HUES64 (cell line): Measurements from ENCODE around the gene CLPTM1. TPM values are rescaled to one million over a fixed set of nuclear protein-coding genes. Genes with fewer than 3 reads are reported as not detected.
A peak's percentile ranks its signal among the peaks of the same experiment; 100 is the strongest.
"Not testable (repeated sequence)": the region's sequence is repeated elsewhere in the genome, so short reads cannot be mapped to it uniquely, and the experiment has no call there.

Source experiments
- H3K27ac ChIP-seq: 2 replicates; pipeline ENCODE4 v1.7.0; 2013; ENCODE audit warnings: low read depth, low read length, inconsistent platforms
- H3K27me3 ChIP-seq: 2 replicates; pipeline ENCODE4 v1.6.1; 2013; ENCODE audit warnings: mild to moderate bottlenecking, low read length; ENCODE audit not compliant: insufficient read depth
- H3K36me3 ChIP-seq: 2 replicates; pipeline ENCODE4 v1.6.1; 2013; ENCODE audit warnings: mild to moderate bottlenecking, low read length; ENCODE audit not compliant: insufficient read depth
- H3K4me1 ChIP-seq: 2 replicates; pipeline ENCODE4 v1.6.1; 2013; ENCODE audit warnings: mild to moderate bottlenecking, low read length, moderate library complexity; ENCODE audit not compliant: insufficient read depth
- H3K4me3 ChIP-seq: 2 replicates; pipeline ENCODE4 v1.5.1; 2013; ENCODE audit warnings: mild to moderate bottlenecking, low read length, moderate library complexity
- H3K9ac ChIP-seq: 2 replicates; pipeline ENCODE4 v1.6.1; 2013; ENCODE audit warnings: mild to moderate bottlenecking, low read depth, low read length
- H3K9me3 ChIP-seq: 2 replicates; pipeline ENCODE4 v1.6.1; 2013; ENCODE audit warnings: low read depth, low read length; ENCODE audit not compliant: insufficient read depth
- WGBS: fragments of 150-250, 120-280 bp; methylation state at CpG from one replicate; pipeline ENCODE4 v1.1.7; 2013; ENCODE audit warnings: missing lambda C conversion rate; 5-methylcytosine and 5-hydroxymethylcytosine counted together
- polyA plus RNA-seq, 2 experiments: library from polyadenylated mRNA; stranded (reverse); fragments of 50-300 nt; gene quantifications; one replicate each; pipeline ENCODE4 v1.2.3, GENCODE V29; 2013

The CLPTM1 gene
- polyA plus RNA-seq (2013, experiment 1 of 2), result 76.5 TPM
- 67.8 TPM for polyA plus RNA-seq (2013, experiment 2 of 2)

- Histone ChIP-seq H3K27ac (peak within 1 kb of the TSS; percentile 99), H3K4me1 (peaks cover 7% of the 10 kb centered on the region; the same call in 1 of the 2 replicates), H3K9me3 (no peaks in the 10 kb centered on the region), H3K9ac (peak within 1 kb of the TSS; percentile 97), H3K36me3 (peaks cover 6% of the 10 kb centered on the region), H3K27me3 (no peaks in the 10 kb centered on the region), H3K4me3 (peak within 1 kb of the TSS; percentile 97)
- WGBS, result under 1% methylated on average over 65 of the region's 65 CpGs
Measured at GRCh38 chr19:44954649-44955504, at the start of gene CLPTM1. TSS of gene CLPTM1 (plus strand) at chr19:44955380. CDS start at chr19:44955396, 16 bp downstream.

- no peaks in the 10 kb centered on the region for H3K4me1 ChIP-seq
- no peaks in the 10 kb centered on the region for H3K9me3 ChIP-seq
- 2% methylated on average over 17 of the region's 20 CpGs for WGBS
- no peaks in the 10 kb centered on the region for H3K27me3 ChIP-seq
- H3K4me3 ChIP-seq, result peak within 1 kb of the TSS; percentile 80
- peak within 1 kb of the TSS; percentile 89 for H3K27ac ChIP-seq
- H3K9ac ChIP-seq, result peak within 1 kb of the TSS; percentile 85
- H3K36me3 ChIP-seq, result peaks cover 50% of the 10 kb centered on the region
Measured at GRCh38 chr19:44905437-44906160, 49.6 kb upstream of the CLPTM1 start, which contains the start of gene APOE. TSS of gene APOE (plus strand) at chr19:44905796. CDS start at chr19:44906625, 829 bp downstream.

GRCh38 chr19:44907613-44908012 lies 47.6 kb upstream of the CLPTM1 start:
- Histone ChIP-seq H3K27me3 (no peaks in the 10 kb centered on the region), H3K27ac (no peak overlapping the region), H3K9ac (no peak overlapping the region), H3K4me3 (no peak overlapping the region), H3K4me1 (peaks cover 7% of the 10 kb centered on the region; the same call in 1 of the 2 replicates), H3K36me3 (peaks cover 30% of the 10 kb centered on the region), H3K9me3 (no peaks in the 10 kb centered on the region)
- WGBS, result 97% methylated on average over 12 of the region's 12 CpGs

- Histone ChIP-seq H3K4me3 (no peak overlapping the region), H3K9ac (no peak overlapping the region), H3K27ac (no peak overlapping the region), H3K36me3 (peaks cover 25% of the 10 kb centered on the region), H3K9me3 (no peaks in the 10 kb centered on the region), H3K4me1 (peaks cover 7% of the 10 kb centered on the region; the same call in 1 of the 2 replicates), H3K27me3 (no peaks in the 10 kb centered on the region)
- WGBS, result 94% methylated on average over 46 of the region's 46 CpGs
Measured at GRCh38 chr19:44908074-44908835, 46.9 kb upstream of the CLPTM1 start.

- Histone ChIP-seq H3K27me3 (no peaks in the 10 kb centered on the region), H3K9me3 (no peaks in the 10 kb centered on the region), H3K4me3 (no peak overlapping the region), H3K27ac (no peak overlapping the region), H3K36me3 (peaks cover 24% of the 10 kb centered on the region), H3K4me1 (peaks cover 7% of the 10 kb centered on the region; the same call in 1 of the 2 replicates), H3K9ac (no peak overlapping the region)
- WGBS, result 97% methylated on average over 44 of the region's 44 CpGs
Measured at GRCh38 chr19:44908836-44909261, 46.3 kb upstream of the CLPTM1 start.

- no peak overlapping the region for H3K27ac ChIP-seq
- no peaks in the 10 kb centered on the region for H3K9me3 ChIP-seq
- no peak overlapping the region for H3K9ac ChIP-seq
- peaks cover 12% of the 10 kb centered on the region; the same call in 1 of the 2 replicates for H3K4me1 ChIP-seq
- WGBS, result 92% methylated on average over 4 of the region's 5 CpGs
- no peaks in the 10 kb centered on the region for H3K27me3 ChIP-seq
- H3K4me3 ChIP-seq, result no peak overlapping the region
- peaks cover 24% of the 10 kb centered on the region for H3K36me3 ChIP-seq
Measured at GRCh38 chr19:44909775-44910174, 45.4 kb upstream of the CLPTM1 start.

- Histone ChIP-seq H3K36me3 (peaks cover 24% of the 10 kb centered on the region), H3K4me1 (peaks cover 12% of the 10 kb centered on the region; the same call in 1 of the 2 replicates)
- not testable (repeated sequence) for H3K9ac ChIP-seq, H3K9me3 ChIP-seq, H3K4me3 ChIP-seq, H3K27ac ChIP-seq, H3K27me3 ChIP-seq
- WGBS, result 97% methylated on average over 6 of the region's 6 CpGs
Measured at GRCh38 chr19:44911896-44912295, 43.3 kb upstream of the CLPTM1 start.

GRCh38 chr19:44912854-44913253 lies 42.3 kb upstream of the CLPTM1 start:
- H3K4me1 ChIP-seq, result peaks cover 12% of the 10 kb centered on the region; the same call in 1 of the 2 replicates

GRCh38 chr19:44913512-44914432 lies 41.4 kb upstream of the CLPTM1 start:
- Histone ChIP-seq H3K27ac (peak overlapping the region; percentile 80; the same call in 1 of the 2 replicates), H3K4me3 (peak overlapping the region; percentile 60), H3K9ac (peak overlapping the region; percentile 72), H3K4me1 (peaks cover 12% of the 10 kb centered on the region; the same call in 1 of the 2 replicates)
- 51% methylated on average over 23 of the region's 23 CpGs for WGBS
- H3K9me3 ChIP-seq, H3K27me3 ChIP-seq, H3K36me3 ChIP-seq: not testable (repeated sequence)

More at GRCh38 chr19:44912854-44913253, 42.3 kb upstream of the CLPTM1 start:
- H3K9ac ChIP-seq, result no peak overlapping the region
- peaks cover 14% of the 10 kb centered on the region for H3K36me3 ChIP-seq
- H3K27ac ChIP-seq, result no peak overlapping the region
- H3K9me3 ChIP-seq, result no peaks in the 10 kb centered on the region
- no peaks in the 10 kb centered on the region for H3K27me3 ChIP-seq
- WGBS, result 87% methylated on average over 6 of the region's 6 CpGs
- no peak overlapping the region for H3K4me3 ChIP-seq
